Stimulated activated CD4-positive, alpha-beta T cell treated with anti-CD3 and anti-CD28 coated beads, Interleukin-15, amount 100 ng/mL, for 24 hours (primary cell): ENCODE data around the gene F3.
"Not testable (repeated sequence)": the region's sequence is repeated elsewhere in the genome, so short reads cannot be mapped to it uniquely, and the experiment has no call there.

Experiments used
- DNase-seq: peaks from one replicate; pipeline ENCODE4 v3.0.0-alpha.2; 2020

Gene F3

GRCh38 chr1:94541246-94542087, at the start of gene F3:
Gene F3, minus strand, starts transcription at chr1:94541759. Its CDS starts 123 bp downstream, at chr1:94541636.
- peak; percentile 92 for DNase-seq

GRCh38 chr1:94590203-94591137, 48.9 kb upstream of the F3 start:
- no peak for DNase-seq

GRCh38 chr1:94589728-94590127, 48.2 kb upstream of the F3 start:
- DNase-seq = no peak

- DNase-seq = no peak
These were observed 41.0 kb upstream of the F3 start for GRCh38 chr1:94582565-94582964.

GRCh38 chr1:94580367-94581115, 39.0 kb upstream of the F3 start:
- no peak for DNase-seq

- DNase-seq = no peak
These were observed 38.3 kb upstream of the F3 start for GRCh38 chr1:94579876-94580294.

- DNase-seq = no peak
These were observed 37.3 kb upstream of the F3 start for GRCh38 chr1:94578856-94579255.

GRCh38 chr1:94573917-94574316, 32.4 kb upstream of the F3 start:
- DNase-seq = not testable (repeated sequence)

GRCh38 chr1:94572780-94573179, 31.2 kb upstream of the F3 start:
- no peak for DNase-seq

- DNase-seq = not testable (repeated sequence)
These were observed 29.4 kb upstream of the F3 start for GRCh38 chr1:94570965-94571364.

- DNase-seq = not testable (repeated sequence)
These were observed 27.2 kb upstream of the F3 start for GRCh38 chr1:94568806-94569205.

GRCh38 chr1:94567975-94568607, 26.5 kb upstream of the F3 start:
- not testable (repeated sequence) for DNase-seq

GRCh38 chr1:94566436-94566835, 24.9 kb upstream of the F3 start:
- DNase-seq = not testable (repeated sequence)

- no peak for DNase-seq
These were observed 24.3 kb upstream of the F3 start for GRCh38 chr1:94565901-94566300.

- DNase-seq = no peak
These were observed 21.1 kb upstream of the F3 start for GRCh38 chr1:94562519-94563260.

- no peak for DNase-seq
These were observed 18.8 kb upstream of the F3 start for GRCh38 chr1:94560333-94560732.

- DNase-seq = no peak
These were observed 18.4 kb upstream of the F3 start for GRCh38 chr1:94559921-94560320.

- no peak for DNase-seq
These were observed 13.5 kb upstream of the F3 start for GRCh38 chr1:94555091-94555490.

- no peak for DNase-seq
These were observed 13.0 kb upstream of the F3 start for GRCh38 chr1:94554580-94554979.

GRCh38 chr1:94553931-94554330, 12.4 kb upstream of the F3 start:
- DNase-seq = no peak

- no peak for DNase-seq
These were observed 11.8 kb upstream of the F3 start for GRCh38 chr1:94553323-94553730.
